CD4-positive, alpha-beta memory T cell (primary cell): ENCODE results near the gene TMEM203. TPM values are rescaled to one million over a fixed set of nuclear protein-coding genes. Genes with fewer than 3 reads are reported as not detected.

ENCODE experiments used
- CTCF ChIA-PET: fragments of 350-600 bp; sonication (Branson Sonifier 250); formaldehyde crosslinking; loops from one replicate; lab custom pipeline; 2021; ENCODE audit warnings: inconsistent platforms; ENCODE audit not compliant: partially characterized antibody; lab: Charles Lee
- POLR2A ChIA-PET: fragments of 350-600 bp; sonication (Branson Sonifier 250); formaldehyde crosslinking; loops from one replicate; lab custom pipeline; 2021; ENCODE audit not compliant: partially characterized antibody; lab: Charles Lee
- DNase-seq, 5 donors: peaks; one replicate each; pipeline versions ENCODE4 v3.0.0 to v3.0.0-alpha.2; 2020 to 2022; ENCODE audit warnings: mixed read lengths in 1 of 5
- H3K27ac ChIP-seq: one replicate; pipeline ENCODE4 v1.7.0; 2013; ENCODE audit warnings: low read depth, low read length
- H3K27me3 ChIP-seq: 2 replicates; pipeline ENCODE4 v1.7.0; 2013; ENCODE audit warnings: mild to moderate bottlenecking, low read length, moderate library complexity; ENCODE audit not compliant: insufficient read depth
- H3K36me3 ChIP-seq: 2 replicates; pipeline ENCODE4 v1.7.0; 2013; ENCODE audit warnings: mild to moderate bottlenecking, low read length, moderate library complexity; ENCODE audit not compliant: insufficient read depth
- H3K4me1 ChIP-seq: 2 replicates; pipeline ENCODE4 v1.7.0; 2013; ENCODE audit warnings: mild to moderate bottlenecking, low read length, moderate library complexity; ENCODE audit not compliant: insufficient read depth
- H3K4me3 ChIP-seq, 2 donors: one replicate each; pipeline ENCODE4 v1.7.0; 2013; ENCODE audit warnings: low read length in 2 of 2, mild to moderate bottlenecking in 1 of 2
- H3K9me3 ChIP-seq, 2 donors: one replicate each; pipeline ENCODE4 v1.7.0; 2013; ENCODE audit warnings: low read length in 2 of 2, control low read depth in 1 of 2; ENCODE audit not compliant: control insufficient read depth in 1 of 2
- H3K27ac Mint-ChIP-seq, 7 donors: one replicate each; pipeline ENCODE4 v1.8.0; 2020 to 2021; ENCODE audit warnings: mixed read lengths in 7 of 7, mild to moderate bottlenecking in 6 of 7, inconsistent platforms in 3 of 7, moderate library complexity in 3 of 7
- H3K27me3 Mint-ChIP-seq, 2 donors: one replicate each; pipeline ENCODE4 v1.8.0; 2020 to 2021; ENCODE audit warnings: mixed read lengths in 2 of 2
- H3K36me3 Mint-ChIP-seq, 2 donors: one replicate each; pipeline ENCODE4 v1.8.0; 2020 to 2021; ENCODE audit warnings: mixed read lengths in 2 of 2, inconsistent platforms in 1 of 2, mild to moderate bottlenecking in 1 of 2
- H3K4me1 Mint-ChIP-seq, 4 donors: one replicate each; pipeline ENCODE4 v1.8.0; 2020 to 2021; ENCODE audit warnings: mixed read lengths in 4 of 4, mild to moderate bottlenecking in 1 of 4
- H3K4me3 Mint-ChIP-seq, 8 donors: one replicate each; pipeline ENCODE4 v1.8.0; 2020 to 2021; ENCODE audit warnings: mixed read lengths in 8 of 8, mild to moderate bottlenecking in 7 of 8, moderate library complexity in 6 of 8, inconsistent platforms in 3 of 8
- H3K9me3 Mint-ChIP-seq, 8 donors: one replicate each; pipeline ENCODE4 v1.8.0; 2020 to 2021; ENCODE audit warnings: mixed read lengths in 8 of 8, mild to moderate bottlenecking in 5 of 8, inconsistent platforms in 3 of 8, moderate library complexity in 1 of 8
- intact Hi-C: fragments of 100-400 bp; cut with micrococcal nuclease; formaldehyde crosslinking; loops from one replicate; pipeline ENCODE4 v1.15.1; 2023
- polyA plus RNA-seq, 2 donors: library from polyadenylated mRNA; unstranded; fragments of 300-500 nt; fragmentation: Illumina TruSeq; gene quantifications; one replicate each; pipeline ENCODE4 v1.2.3, GENCODE V29; 2021
- total RNA-seq, 2 experiments: library from RNA; stranded (reverse); gene quantifications; one replicate each; pipeline ENCODE4 v1.2.3, GENCODE V29; 2021

TMEM203 gene
- total and polyA plus RNA-seq, 4 experiments from 2014 or later, result 39.5 to 170 (median 86.0) TPM

GRCh38 chr9:137185921-137186320, 19.5 kb downstream of the TMEM203 start:
- peaks cover 11 to 32% of the 10 kb centered on the region in 2 donors for H3K36me3 Mint-ChIP-seq
- Histone ChIP-seq H3K27me3 (no peaks in the 10 kb centered on the region), H3K27ac (no peak overlapping the region), H3K36me3 (peaks cover 39% of the 10 kb centered on the region), H3K4me1 (peaks cover 41% of the 10 kb centered on the region), H3K9me3 (no peaks in the 10 kb centered on the region), H3K4me3 (no peak overlapping the region)
- ChIA-PET CTCF (no interaction called here), POLR2A (interaction anchor here (8.9 kb wide), 1 partner anchor 17 kb away, joined by 169 read pairs; the partner anchor contains the start of genes NDOR1, TMEM203 and TPRN)
- H3K27me3 Mint-ChIP-seq, result no peaks in the 10 kb centered on the region
- peaks cover 0 to 5% (median 0%) of the 10 kb centered on the region in 8 donors for H3K9me3 Mint-ChIP-seq
- peak overlapping the region in 1 of 7 donors; percentile 18 for H3K27ac Mint-ChIP-seq
- intact Hi-C loops, result no loop called here
- DNase-seq, result no peak
- peaks cover 22 to 60% (median 33%) of the 10 kb centered on the region in 4 donors for H3K4me1 Mint-ChIP-seq
- peak overlapping the region in 1 of 8 donors; percentile 92 for H3K4me3 Mint-ChIP-seq

GRCh38 chr9:137184881-137185660, 20.4 kb downstream of the TMEM203 start:
- Mint-ChIP-seq H3K4me1 (peaks cover 22 to 52% (median 30%) of the 10 kb centered on the region in 4 donors), H3K9me3 (peaks cover 0 to 5% (median 0%) of the 10 kb centered on the region in 8 donors), H3K27me3 (no peaks in the 10 kb centered on the region), H3K36me3 (peaks cover 11 to 30% of the 10 kb centered on the region in 2 donors), H3K27ac (peak overlapping the region in 1 of 7 donors; percentile 6), H3K4me3 (peak overlapping the region in 1 of 8 donors; percentile 33)
- Histone ChIP-seq H3K27ac (no peak overlapping the region), H3K4me3 (no peak overlapping the region), H3K27me3 (no peaks in the 10 kb centered on the region), H3K36me3 (peaks cover 42% of the 10 kb centered on the region), H3K9me3 (no peaks in the 10 kb centered on the region), H3K4me1 (peaks cover 36% of the 10 kb centered on the region)
- intact Hi-C loops, result no loop called here
- ChIA-PET CTCF (no interaction called here), POLR2A (interaction anchor here (8.9 kb wide), 1 partner anchor 17 kb away, joined by 169 read pairs; the partner anchor contains the start of genes NDOR1, TMEM203 and TPRN)
- DNase-seq, result no peak

GRCh38 chr9:137183980-137184595, 21.4 kb downstream of the TMEM203 start:
- Mint-ChIP-seq H3K4me1 (peaks cover 18 to 42% (median 23%) of the 10 kb centered on the region in 4 donors), H3K9me3 (peaks cover 0 to 5% (median 0%) of the 10 kb centered on the region in 8 donors), H3K27ac (peak overlapping the region in 2 of 7 donors; percentile 21 to 76), H3K4me3 (peak overlapping the region in 2 of 8 donors; percentile 19 to 34), H3K36me3 (peaks cover 11 to 30% of the 10 kb centered on the region in 2 donors), H3K27me3 (no peaks in the 10 kb centered on the region)
- H3K9me3 ChIP-seq, result no peaks in the 10 kb centered on the region
- intact Hi-C loops, result no loop called here
- H3K4me1 ChIP-seq, result peaks cover 26% of the 10 kb centered on the region
- CTCF ChIA-PET, result no interaction called here
- DNase-seq, result no peak
- POLR2A ChIA-PET, result no interaction called here
- H3K27ac ChIP-seq, result no peak overlapping the region
- H3K36me3 ChIP-seq, result peaks cover 39% of the 10 kb centered on the region
- H3K4me3 ChIP-seq, result no peak overlapping the region
- no peaks in the 10 kb centered on the region for H3K27me3 ChIP-seq

- H3K27ac ChIP-seq, result no peak overlapping the region
- Mint-ChIP-seq H3K4me1 (peaks cover 13 to 38% (median 17%) of the 10 kb centered on the region in 4 donors), H3K27me3 (no peaks in the 10 kb centered on the region), H3K36me3 (peaks cover 11 to 30% of the 10 kb centered on the region in 2 donors), H3K27ac (no peak overlapping the region), H3K4me3 (no peak overlapping the region), H3K9me3 (peaks cover 0 to 2% (median 0%) of the 10 kb centered on the region in 8 donors)
- H3K27me3 ChIP-seq, result no peaks in the 10 kb centered on the region
- CTCF ChIA-PET, result no interaction called here
- POLR2A ChIA-PET, result no interaction called here
- intact Hi-C loops, result no loop called here
- peaks cover 23% of the 10 kb centered on the region for H3K4me1 ChIP-seq
- peaks cover 39% of the 10 kb centered on the region for H3K36me3 ChIP-seq
- no peak overlapping the region for H3K4me3 ChIP-seq
- H3K9me3 ChIP-seq, result no peaks in the 10 kb centered on the region
- no peak for DNase-seq
Measured at GRCh38 chr9:137182836-137183235, 22.6 kb downstream of the TMEM203 start.

- Histone ChIP-seq H3K27ac (no peak overlapping the region), H3K9me3 (no peaks in the 10 kb centered on the region), H3K27me3 (no peaks in the 10 kb centered on the region), H3K36me3 (peaks cover 39% of the 10 kb centered on the region), H3K4me3 (no peak overlapping the region), H3K4me1 (peaks cover 11% of the 10 kb centered on the region)
- H3K4me1 Mint-ChIP-seq, result peaks cover 3 to 26% (median 9%) of the 10 kb centered on the region in 4 donors
- H3K27me3 Mint-ChIP-seq, result no peaks in the 10 kb centered on the region
- no peak overlapping the region for H3K4me3 Mint-ChIP-seq
- peaks cover 0 to 2% (median 0%) of the 10 kb centered on the region in 8 donors for H3K9me3 Mint-ChIP-seq
- intact Hi-C loops, result no loop called here
- no peak for DNase-seq
- no peak overlapping the region for H3K27ac Mint-ChIP-seq
- peaks cover 15 to 31% of the 10 kb centered on the region in 2 donors for H3K36me3 Mint-ChIP-seq
- ChIA-PET POLR2A (interaction anchor here (1.4 kb wide), 2 partner anchors 19 to 54 kb away, joined by 3 read pairs; no protein-coding TSS in a partner anchor), CTCF (interaction anchor here (1.1 kb wide), 1 partner anchor 63 kb away, joined by 3 read pairs; no protein-coding TSS in a partner anchor)
Measured at GRCh38 chr9:137181680-137182079, 23.8 kb downstream of the TMEM203 start.

GRCh38 chr9:137180491-137180890, 25.0 kb downstream of the TMEM203 start:
- CTCF ChIA-PET, result no interaction called here
- no peaks in the 10 kb centered on the region for H3K9me3 ChIP-seq
- peaks cover 34% of the 10 kb centered on the region for H3K36me3 ChIP-seq
- H3K4me3 ChIP-seq, result no peak overlapping the region
- Mint-ChIP-seq H3K4me1 (peaks cover 7 to 22% (median 8%) of the 10 kb centered on the region in 4 donors), H3K36me3 (peaks cover 15 to 33% of the 10 kb centered on the region in 2 donors), H3K9me3 (peaks cover 0 to 2% (median 0%) of the 10 kb centered on the region in 8 donors), H3K27ac (no peak overlapping the region), H3K4me3 (no peak overlapping the region), H3K27me3 (no peaks in the 10 kb centered on the region)
- POLR2A ChIA-PET, result interaction anchor here (1.4 kb wide), 2 partner anchors 21 to 53 kb away, joined by 3 read pairs; no protein-coding TSS in a partner anchor
- no peak overlapping the region for H3K27ac ChIP-seq
- H3K4me1 ChIP-seq, result peaks cover under 1% of the 10 kb centered on the region
- H3K27me3 ChIP-seq, result no peaks in the 10 kb centered on the region
- no peak for DNase-seq
- intact Hi-C loops, result no loop called here

- no peak overlapping the region for H3K4me3 ChIP-seq
- intact Hi-C loops, result no loop called here
- peaks cover 7 to 19% (median 8%) of the 10 kb centered on the region in 4 donors for H3K4me1 Mint-ChIP-seq
- POLR2A ChIA-PET, result no interaction called here
- H3K27me3 ChIP-seq, result no peaks in the 10 kb centered on the region
- H3K27me3 Mint-ChIP-seq, result no peaks in the 10 kb centered on the region
- CTCF ChIA-PET, result no interaction called here
- DNase-seq, result no peak
- peaks cover 0 to 2% (median 0%) of the 10 kb centered on the region in 8 donors for H3K9me3 Mint-ChIP-seq
- peaks cover 31% of the 10 kb centered on the region for H3K36me3 ChIP-seq
- H3K27ac Mint-ChIP-seq, result no peak overlapping the region
- H3K4me3 Mint-ChIP-seq, result no peak overlapping the region
- H3K4me1 ChIP-seq, result no peaks in the 10 kb centered on the region
- H3K9me3 ChIP-seq, result no peaks in the 10 kb centered on the region
- H3K27ac ChIP-seq, result no peak overlapping the region
- H3K36me3 Mint-ChIP-seq, result peaks cover 15 to 33% of the 10 kb centered on the region in 2 donors
Measured at GRCh38 chr9:137179761-137180160, 25.7 kb downstream of the TMEM203 start.
